Neuronal stem cell (in vitro differentiated cells): ENCODE measurements around the gene TMX3.

ENCODE experiments used
- DNase-seq: peaks from one replicate; pipeline ENCODE4 v3.0.0-alpha.2; 2013; ENCODE audit warnings: low spot score
- H2AFZ ChIP-seq: one replicate; pipeline ENCODE4 v1.6.1; 2013; ENCODE audit warnings: mild to moderate bottlenecking, low read length, inconsistent platforms
- H2AK5ac ChIP-seq: 2 replicates; pipeline ENCODE4 v1.6.1; 2013; ENCODE audit warnings: low read depth, mild to moderate bottlenecking, inconsistent platforms, low read length, moderate library complexity, mixed read lengths
- H2BK120ac ChIP-seq: 2 replicates; pipeline ENCODE4 v1.6.1; 2013; ENCODE audit warnings: low read depth, mild to moderate bottlenecking, inconsistent platforms, low read length, moderate library complexity, mixed read lengths
- H2BK12ac ChIP-seq: one replicate; pipeline ENCODE4 v1.6.1; 2013; ENCODE audit warnings: low read length, inconsistent platforms
- H2BK15ac ChIP-seq: 2 replicates; pipeline ENCODE4 v1.6.1; 2013; ENCODE audit warnings: mild to moderate bottlenecking, low read length, inconsistent platforms, mixed read lengths
- H2BK5ac ChIP-seq: one replicate; pipeline ENCODE4 v1.6.1; 2013; ENCODE audit warnings: inconsistent platforms, mild to moderate bottlenecking, low read length, moderate library complexity
- H3K14ac ChIP-seq: one replicate; pipeline ENCODE4 v1.6.1; 2013; ENCODE audit warnings: low read length, inconsistent platforms
- H3K18ac ChIP-seq: 2 replicates; pipeline ENCODE4 v1.6.1; 2013; ENCODE audit warnings: low read length, inconsistent platforms
- H3K23ac ChIP-seq: 2 replicates; pipeline ENCODE4 v1.6.1; 2013; ENCODE audit warnings: low read depth, mild to moderate bottlenecking, mixed read lengths, low read length, inconsistent platforms; ENCODE audit not compliant: poor library complexity
- H3K27ac ChIP-seq: replicated peaks from 3 replicates; pipeline ENCODE4 v1.5.1; 2013; ENCODE audit warnings: low read length, inconsistent platforms
- H3K27me3 ChIP-seq, 3 experiments: 2 replicates each; pipeline ENCODE4 v1.6.1; 2013; ENCODE audit warnings: low read length in 3 of 3, mild to moderate bottlenecking in 2 of 3, inconsistent platforms in 1 of 3, low read depth in 1 of 3, mixed read lengths in 1 of 3, moderate library complexity in 1 of 3; ENCODE audit not compliant: control insufficient read depth in 3 of 3, insufficient read depth in 3 of 3
- H3K36me3 ChIP-seq, 2 donors: replicated peaks in 1 of 2; 2 replicates each; pipeline ENCODE4 v1.6.1; 2013; ENCODE audit warnings: low read length in 2 of 2; ENCODE audit not compliant: control insufficient read depth in 2 of 2, insufficient read depth in 2 of 2
- H3K4ac ChIP-seq: 2 replicates; pipeline ENCODE4 v1.6.1; 2013; ENCODE audit warnings: inconsistent platforms, mild to moderate bottlenecking, low read length, moderate library complexity
- H3K4me1 ChIP-seq, 2 donors: 1 replicate in 1 of 2; 2 replicates in 1 of 2; pipeline ENCODE4 v1.6.1; 2013; ENCODE audit warnings: low read length in 2 of 2, low read depth in 1 of 2; ENCODE audit not compliant: control insufficient read depth in 2 of 2, insufficient read depth in 1 of 2
- H3K4me2 ChIP-seq: one replicate; pipeline ENCODE4 v1.6.1; 2013; ENCODE audit warnings: mild to moderate bottlenecking, low read length, inconsistent platforms; ENCODE audit not compliant: insufficient read depth, poor library complexity, severe bottlenecking
- H3K4me3 ChIP-seq, 2 donors: 2 replicates each; pipeline ENCODE4 v1.5.1; 2013; ENCODE audit warnings: low read length in 2 of 2, mild to moderate bottlenecking in 2 of 2, inconsistent platforms in 1 of 2, moderate library complexity in 1 of 2
- H3K79me1 ChIP-seq: one replicate; pipeline ENCODE4 v1.6.1; 2013; ENCODE audit warnings: low read depth, mild to moderate bottlenecking, inconsistent platforms, low read length, moderate library complexity
- H3K9ac ChIP-seq: one replicate; pipeline ENCODE4 v1.6.1; 2013; ENCODE audit warnings: mild to moderate bottlenecking, low read depth, low read length, inconsistent platforms; ENCODE audit not compliant: poor library complexity
- H3K9me3 ChIP-seq, 2 donors: replicated peaks in 1 of 2; 2 replicates each; pipeline versions ENCODE3 to v1.6.1; 2013; ENCODE audit warnings: low read length in 2 of 2, mild to moderate bottlenecking in 2 of 2, inconsistent platforms in 1 of 2, low read depth in 1 of 2, mixed read lengths in 1 of 2, moderate library complexity in 1 of 2; ENCODE audit not compliant: control insufficient read depth in 2 of 2, insufficient read depth in 1 of 2
- H4K8ac ChIP-seq: one replicate; pipeline ENCODE4 v1.6.1; 2013; ENCODE audit warnings: low read depth, mild to moderate bottlenecking, inconsistent platforms, low read length, moderate library complexity
- H4K91ac ChIP-seq: one replicate; pipeline ENCODE4 v1.6.1; 2013; ENCODE audit warnings: low read length, low read depth, mild to moderate bottlenecking, inconsistent platforms; ENCODE audit not compliant: poor library complexity
- WGBS, 2 donors: extraction: QIAGEN DNeasy Blood & Tissue Kit; methylation state at CpG; one replicate each; pipeline ENCODE4 v1.1.7; 2013; ENCODE audit warnings: missing lambda C conversion rate in 2 of 2, mixed read lengths in 1 of 2; ENCODE audit not compliant: insufficient read length in 2 of 2, insufficient replicate concordance in 1 of 2; ENCODE audit errors: extremely low coverage in 2 of 2; 5-methylcytosine and 5-hydroxymethylcytosine counted together

TMX3 gene

DNA sequence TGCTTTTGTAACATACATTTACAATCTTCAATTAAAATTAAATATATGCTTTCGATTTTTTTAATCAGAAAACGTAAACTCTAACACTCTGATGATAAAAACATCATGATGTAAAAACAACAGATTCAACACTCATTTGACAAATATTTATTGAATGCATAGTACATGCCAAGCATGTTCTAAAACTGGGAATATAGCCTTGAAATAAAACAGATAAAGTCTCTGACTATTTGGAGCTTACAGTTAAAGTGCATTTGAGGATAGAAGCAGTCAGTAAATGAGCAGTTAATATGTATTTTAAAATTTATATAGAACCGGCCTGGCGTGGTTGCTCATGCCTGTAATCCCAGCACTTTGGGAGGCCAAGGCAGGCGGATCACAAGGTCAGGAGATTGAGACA is 47.8 kb downstream of the TMX3 start:
- no peaks in the 10 kb centered on the region for H3K27me3 ChIP-seq
- H3K18ac ChIP-seq = no peak overlapping the region
- H2BK15ac ChIP-seq = no peak overlapping the region
- no peak overlapping the region for H3K9ac ChIP-seq
- no peak overlapping the region for H3K14ac ChIP-seq
- H2AK5ac ChIP-seq = no peak overlapping the region
- no peak overlapping the region for H4K8ac ChIP-seq
- WGBS, 2 donors = no CpG with 5 or more reads among the region's 5 CpGs
- H3K4me2 ChIP-seq = no peak overlapping the region
- no peak overlapping the region for H2BK12ac ChIP-seq
- no peak overlapping the region for H3K4me3 ChIP-seq
- no peak overlapping the region for H3K4ac ChIP-seq
- H3K79me1 ChIP-seq = no peaks in the 10 kb centered on the region
- no peak overlapping the region for H3K23ac ChIP-seq
- no peak overlapping the region for H2BK5ac ChIP-seq
- DNase-seq = no peak
- H3K36me3 ChIP-seq = no peaks in the 10 kb centered on the region
- no peak overlapping the region for H3K27ac ChIP-seq
- no peaks in the 10 kb centered on the region for H3K9me3 ChIP-seq
- no peak overlapping the region for H4K91ac ChIP-seq
- no peak overlapping the region for H2AFZ ChIP-seq
- H3K4me1 ChIP-seq = no peaks in the 10 kb centered on the region
- no peak overlapping the region for H2BK120ac ChIP-seq

- H3K4me3 ChIP-seq = no peak overlapping the region
- DNase-seq = no peak
- H3K27ac ChIP-seq = no peak overlapping the region
- no peak overlapping the region for H2BK15ac ChIP-seq
- no peaks in the 10 kb centered on the region for H3K79me1 ChIP-seq
- no peak overlapping the region for H4K8ac ChIP-seq
- H2AK5ac ChIP-seq = no peak overlapping the region
- no peak overlapping the region for H2BK120ac ChIP-seq
- H3K9me3 ChIP-seq = no peaks in the 10 kb centered on the region
- no peak overlapping the region for H3K14ac ChIP-seq
- H2BK12ac ChIP-seq = no peak overlapping the region
- H3K4ac ChIP-seq = no peak overlapping the region
- no peak overlapping the region for H3K4me2 ChIP-seq
- H3K23ac ChIP-seq = no peak overlapping the region
- no peaks in the 10 kb centered on the region for H3K4me1 ChIP-seq
- peak overlapping the region; percentile 15 for H2AFZ ChIP-seq
- H2BK5ac ChIP-seq = no peak overlapping the region
- no peak overlapping the region for H3K9ac ChIP-seq
- no peak overlapping the region for H4K91ac ChIP-seq
- H3K36me3 ChIP-seq = no peaks in the 10 kb centered on the region
- H3K27me3 ChIP-seq = no peaks in the 10 kb centered on the region
- no peak overlapping the region for H3K18ac ChIP-seq
Measured at GRCh38 chr18:68666381-68666780, 48.5 kb downstream of the TMX3 start.

GRCh38 chr18:68665628-68666027 is 49.3 kb downstream of the TMX3 start:
- no peak overlapping the region for H4K91ac ChIP-seq
- no peak overlapping the region for H4K8ac ChIP-seq
- no peaks in the 10 kb centered on the region for H3K79me1 ChIP-seq
- WGBS, 2 donors = no CpG with 5 or more reads among the region's 1 CpG
- H2AFZ ChIP-seq = no peak overlapping the region
- no peaks in the 10 kb centered on the region for H3K9me3 ChIP-seq
- no peaks in the 10 kb centered on the region for H3K27me3 ChIP-seq
- H2BK5ac ChIP-seq = no peak overlapping the region
- no peaks in the 10 kb centered on the region for H3K4me1 ChIP-seq
- no peak overlapping the region for H3K4ac ChIP-seq
- H3K27ac ChIP-seq = no peak overlapping the region
- H2BK120ac ChIP-seq = no peak overlapping the region
- no peak overlapping the region for H3K4me2 ChIP-seq
- H3K9ac ChIP-seq = no peak overlapping the region
- H3K18ac ChIP-seq = no peak overlapping the region
- H3K36me3 ChIP-seq = no peaks in the 10 kb centered on the region
- no peak overlapping the region for H2BK15ac ChIP-seq
- no peak for DNase-seq
- H2AK5ac ChIP-seq = no peak overlapping the region
- H3K4me3 ChIP-seq = no peak overlapping the region
- no peak overlapping the region for H3K14ac ChIP-seq
- H2BK12ac ChIP-seq = no peak overlapping the region
- no peak overlapping the region for H3K23ac ChIP-seq

DNA sequence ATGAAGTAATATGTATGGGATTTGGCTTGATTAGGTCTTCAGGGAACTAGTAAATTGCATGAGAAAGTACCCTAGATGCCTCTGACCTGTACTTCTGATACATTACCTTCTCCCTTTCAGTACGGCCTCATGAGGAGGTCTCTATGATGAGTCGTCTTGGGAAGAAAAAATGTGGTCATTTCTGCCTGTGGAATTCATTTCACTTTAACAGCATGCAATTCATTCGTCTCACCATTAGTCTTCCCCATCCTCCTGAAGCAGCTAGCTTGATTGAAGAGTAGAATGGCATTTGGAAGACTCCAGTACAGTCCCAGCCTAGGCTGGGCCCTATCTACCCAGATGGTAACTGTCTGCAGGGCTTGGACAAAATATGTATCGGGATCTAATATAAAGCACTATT is 52.2 kb downstream of the TMX3 start:
- no peaks in the 10 kb centered on the region for H3K4me1 ChIP-seq
- no peak overlapping the region for H3K9ac ChIP-seq
- no peak overlapping the region for H2BK12ac ChIP-seq
- H4K91ac ChIP-seq = no peak overlapping the region
- H2AK5ac ChIP-seq = no peak overlapping the region
- no peak overlapping the region for H3K4me2 ChIP-seq
- no peak overlapping the region for H3K23ac ChIP-seq
- no peaks in the 10 kb centered on the region for H3K36me3 ChIP-seq
- no peak overlapping the region for H3K18ac ChIP-seq
- no peak overlapping the region for H3K4me3 ChIP-seq
- H4K8ac ChIP-seq = no peak overlapping the region
- no peak overlapping the region for H3K14ac ChIP-seq
- no peaks in the 10 kb centered on the region for H3K27me3 ChIP-seq
- no peak overlapping the region for H2BK15ac ChIP-seq
- no peaks in the 10 kb centered on the region for H3K9me3 ChIP-seq
- no peak for DNase-seq
- no peaks in the 10 kb centered on the region for H3K79me1 ChIP-seq
- H2BK5ac ChIP-seq = no peak overlapping the region
- no peak overlapping the region for H2AFZ ChIP-seq
- WGBS, 2 donors = no CpG with 5 or more reads among the region's 4 CpGs
- no peak overlapping the region for H3K4ac ChIP-seq
- H2BK120ac ChIP-seq = no peak overlapping the region
- H3K27ac ChIP-seq = no peak overlapping the region
